Effector CD8-positive, alpha-beta T cell (primary cell): ENCODE measurements around the gene TMEM50A.
"Not testable (repeated sequence)": the region's sequence is repeated elsewhere in the genome, so short reads cannot be mapped to it uniquely, and the experiment has no call there.

Experiments
- DNase-seq: peaks from one replicate; lab custom pipeline; 2025; lab: John Stamatoyannopoulos, UW
- total RNA-seq, 4 experiments: gene quantifications; one replicate each; lab custom pipeline; 2026; lab: John Stamatoyannopoulos, UW

Gene TMEM50A
- total RNA-seq: 113 to 143 (median 133) reads per million in 4 experiments

DNA sequence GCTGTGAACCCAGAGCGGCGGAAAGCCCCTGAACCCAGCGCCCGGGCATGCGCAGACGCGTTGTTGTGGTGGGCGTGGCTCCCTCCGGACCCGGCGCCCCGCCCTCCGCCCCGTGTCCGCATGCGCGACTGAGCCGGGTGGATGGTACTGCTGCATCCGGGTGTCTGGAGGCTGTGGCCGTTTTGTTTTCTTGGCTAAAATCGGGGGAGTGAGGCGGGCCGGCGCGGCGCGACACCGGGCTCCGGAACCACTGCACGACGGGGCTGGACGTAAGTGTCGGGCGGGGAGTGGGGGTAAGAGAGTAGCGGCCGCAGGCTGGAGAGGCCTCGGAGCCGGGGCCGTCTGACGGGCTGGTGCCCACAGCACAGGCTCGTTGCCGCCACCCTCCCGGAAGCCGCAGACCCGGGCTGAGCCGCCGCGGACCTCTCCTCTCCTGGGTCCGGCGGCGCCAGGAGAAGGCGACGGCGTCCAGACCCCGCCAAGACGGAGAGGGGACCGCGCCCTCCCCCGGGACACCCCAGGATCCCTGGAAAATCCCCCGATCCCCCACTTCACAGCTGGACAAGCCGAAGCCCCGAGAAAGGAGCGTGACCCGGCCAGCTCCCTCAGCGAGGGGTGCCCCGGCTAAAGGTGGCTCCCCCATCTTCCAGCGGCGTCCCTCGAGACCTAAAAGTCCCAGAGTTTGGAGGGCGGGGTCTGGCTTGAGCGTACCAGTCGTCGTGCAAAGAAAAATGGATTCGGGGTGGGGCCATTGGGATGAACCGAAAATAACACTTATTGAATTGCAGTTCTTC lies at the start of gene TMEM50A:
Gene TMEM50A (plus strand): TSS at position 147 of the 794 bp plus-strand sequence. CDS start 2,153 bp downstream, outside the sequence.
- DNase-seq: peak; percentile 87

DNA sequence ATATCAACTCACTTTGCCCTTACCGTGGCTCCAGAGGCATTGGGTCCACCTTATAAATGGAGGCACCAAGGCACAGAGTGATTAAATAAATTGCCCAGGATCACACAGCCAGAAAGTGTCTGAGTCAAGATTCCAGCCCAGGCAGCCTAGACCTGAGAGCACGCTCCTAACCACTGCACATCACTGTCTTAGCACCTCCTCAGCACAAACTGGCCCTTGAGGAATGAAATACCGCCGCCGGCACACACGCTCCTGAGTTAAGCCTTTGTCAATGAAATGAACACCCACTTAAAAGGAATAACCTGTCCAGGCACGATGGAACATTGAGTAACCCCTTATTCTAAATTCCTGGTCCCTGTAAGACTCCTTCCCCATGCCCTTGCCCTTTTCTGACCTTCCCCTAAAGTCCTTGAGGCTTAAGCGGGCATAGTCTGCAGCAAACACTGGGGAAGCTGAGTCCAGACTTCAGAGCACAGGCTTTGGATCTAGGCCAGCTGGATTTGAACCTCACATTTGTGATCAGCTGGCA lies 49.5 kb upstream of the TMEM50A start:
- DNase-seq: not testable (repeated sequence)

DNA sequence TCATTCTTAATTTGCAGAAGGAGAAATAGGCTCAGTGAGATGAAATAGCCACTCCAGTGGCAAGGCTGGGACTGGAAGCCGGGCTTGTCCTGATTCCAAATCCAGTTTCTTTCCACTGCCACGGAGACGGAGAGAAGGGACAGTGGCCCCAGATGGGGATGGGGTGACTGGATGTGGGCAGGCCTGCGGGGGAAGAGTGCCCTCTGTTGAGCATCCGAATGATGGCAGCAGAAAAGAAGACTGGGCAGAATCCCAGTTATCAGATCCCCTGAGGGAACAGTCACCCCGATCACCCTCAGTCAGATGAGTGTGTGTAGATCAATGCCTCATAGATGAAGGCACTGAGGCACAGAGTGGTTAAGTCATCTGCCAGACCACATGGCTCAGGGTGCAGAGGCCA lies 48.1 kb upstream of the TMEM50A start:
- not testable (repeated sequence) for DNase-seq

DNA sequence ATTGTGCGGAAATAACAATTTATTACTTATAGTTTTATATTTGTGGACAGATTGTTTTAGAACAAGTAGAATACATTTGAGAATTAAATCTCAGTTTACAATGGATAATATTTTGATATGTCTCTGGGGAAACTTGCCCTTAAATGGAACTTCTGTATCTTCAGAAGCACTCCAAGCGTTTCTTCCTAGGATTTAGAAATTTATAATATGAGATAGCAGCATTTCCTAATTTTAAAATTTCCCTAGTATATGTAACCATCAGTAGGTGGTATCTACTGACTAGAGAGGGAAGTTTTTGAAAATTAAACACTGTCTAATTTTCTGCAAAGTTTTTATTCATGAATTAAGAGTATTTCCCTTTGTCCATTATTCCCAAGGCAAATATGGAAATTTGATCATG lies 44.7 kb upstream of the TMEM50A start:
- DNase-seq: not testable (repeated sequence)

DNA sequence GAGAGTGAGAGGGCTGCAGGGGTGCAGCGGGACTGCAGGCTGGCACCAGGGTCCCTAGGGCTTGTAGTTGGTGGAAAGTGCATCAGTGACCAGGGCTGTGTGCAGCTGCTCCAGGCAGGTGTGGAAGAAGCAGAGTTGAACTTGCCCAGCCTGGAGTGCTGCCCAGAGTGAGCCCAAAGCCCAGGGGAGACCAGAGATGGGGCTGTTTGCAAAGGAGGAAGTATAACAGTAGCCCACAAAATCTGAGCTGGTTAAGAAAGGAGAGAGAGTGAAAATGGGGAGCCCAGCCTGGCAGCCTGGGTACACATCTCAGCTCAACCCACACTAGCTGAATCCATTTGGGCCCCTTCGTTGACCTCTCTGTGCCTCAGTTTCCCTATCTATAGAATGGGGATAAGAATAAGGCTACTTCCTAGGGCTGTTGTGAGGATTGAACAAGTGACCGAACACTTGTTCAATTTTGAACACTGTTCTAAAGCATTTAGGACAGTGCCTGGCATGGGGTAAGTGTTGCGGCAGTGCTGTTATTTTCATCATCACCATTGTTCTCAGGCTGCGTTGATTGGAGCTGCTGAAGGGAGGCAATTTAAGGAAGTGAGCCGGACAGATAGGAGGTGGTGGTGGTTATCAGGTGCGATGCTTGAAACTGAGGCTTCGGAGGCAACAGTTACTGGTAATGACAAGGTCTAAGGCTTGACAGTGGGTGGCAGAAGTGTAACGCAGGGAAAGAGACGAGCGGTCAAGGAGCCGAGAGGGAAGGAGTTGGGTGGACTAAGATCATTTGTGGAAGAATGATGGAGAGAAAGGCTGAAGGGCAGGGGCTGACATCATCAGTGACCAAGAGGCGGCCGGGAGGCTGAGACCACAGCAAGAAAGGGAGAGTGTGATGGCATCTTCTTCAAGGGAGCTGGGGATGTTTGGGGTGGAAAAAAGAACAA lies 43.0 kb upstream of the TMEM50A start:
- DNase-seq: not testable (repeated sequence)

DNA sequence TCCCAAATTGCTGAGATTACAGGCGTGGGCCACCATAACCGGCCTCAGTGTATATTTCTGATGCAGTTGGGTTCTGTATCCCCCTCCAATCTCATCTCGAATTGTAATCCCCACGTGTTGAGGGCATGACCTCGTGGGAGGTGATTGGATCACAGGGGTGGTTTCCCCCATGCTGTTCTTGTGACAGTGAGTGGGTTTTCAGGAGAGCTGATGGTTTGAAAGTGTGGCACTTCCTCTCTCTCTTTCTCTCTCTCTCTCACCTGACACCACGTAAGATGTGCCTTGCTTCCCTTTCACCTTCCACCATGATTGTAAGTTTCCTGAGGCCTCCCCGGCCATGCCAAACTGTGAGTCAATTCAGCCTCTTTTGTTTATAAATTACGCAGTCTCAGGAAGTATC lies 41.6 kb upstream of the TMEM50A start:
- DNase-seq: not testable (repeated sequence)

DNA sequence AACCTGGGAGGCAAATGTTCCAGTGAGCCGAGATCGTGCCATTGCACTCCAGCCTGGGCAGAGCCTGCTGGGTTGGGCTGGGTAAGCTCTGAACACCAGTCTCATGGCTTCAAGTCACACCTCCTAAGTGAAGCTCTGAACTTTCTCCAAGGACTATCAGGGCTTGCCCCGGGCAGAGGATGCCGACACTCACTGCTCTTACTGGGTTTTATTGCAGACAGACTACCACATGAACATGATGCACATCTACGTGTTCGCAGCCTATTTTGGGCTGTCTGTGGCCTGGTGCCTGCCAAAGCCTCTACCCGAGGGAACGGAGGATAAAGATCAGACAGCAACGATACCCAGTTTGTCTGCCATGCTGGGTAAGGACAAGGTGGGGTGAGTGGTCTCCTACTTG lies 37.4 kb upstream of the TMEM50A start:
- not testable (repeated sequence) for DNase-seq

DNA sequence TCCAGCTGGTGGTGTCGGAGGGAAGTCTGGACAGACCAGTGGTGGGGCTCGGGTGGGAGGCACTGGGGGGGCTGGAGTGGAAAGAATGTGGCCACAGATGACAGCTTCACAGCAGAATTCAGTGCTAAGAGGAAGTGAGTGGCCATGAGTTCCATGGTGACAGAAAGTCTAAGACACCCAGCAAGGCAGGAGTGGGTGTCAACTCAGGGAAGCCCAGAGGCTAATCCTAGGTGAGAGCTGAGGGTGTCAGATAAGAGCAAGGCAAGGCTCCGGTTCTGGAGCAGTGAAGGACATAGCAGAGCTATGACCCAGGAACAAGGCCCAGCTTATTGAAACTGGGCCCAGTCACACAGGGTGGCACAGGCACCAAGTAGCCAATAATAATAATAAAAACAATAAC lies 35.8 kb upstream of the TMEM50A start:
- not testable (repeated sequence) for DNase-seq

DNA sequence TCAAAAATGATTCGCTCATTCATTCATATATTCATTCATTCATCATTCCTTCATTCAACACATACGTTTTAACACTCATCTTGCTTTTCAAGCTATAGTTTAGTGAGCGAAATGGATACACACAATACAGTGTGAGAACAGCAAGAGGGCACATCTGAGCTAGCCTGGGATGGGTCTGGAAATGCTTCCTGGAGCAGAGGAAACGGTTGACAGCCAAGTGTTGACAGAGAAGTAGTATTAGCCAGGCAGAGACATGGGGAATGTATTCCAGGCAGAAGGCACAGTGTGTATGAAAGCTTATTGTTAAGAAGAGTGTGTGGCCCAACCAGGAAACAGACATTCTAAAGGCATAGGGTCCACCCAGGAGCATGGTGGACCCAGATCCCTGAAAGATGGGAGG lies 33.2 kb upstream of the TMEM50A start:
- DNase-seq: not testable (repeated sequence)

DNA sequence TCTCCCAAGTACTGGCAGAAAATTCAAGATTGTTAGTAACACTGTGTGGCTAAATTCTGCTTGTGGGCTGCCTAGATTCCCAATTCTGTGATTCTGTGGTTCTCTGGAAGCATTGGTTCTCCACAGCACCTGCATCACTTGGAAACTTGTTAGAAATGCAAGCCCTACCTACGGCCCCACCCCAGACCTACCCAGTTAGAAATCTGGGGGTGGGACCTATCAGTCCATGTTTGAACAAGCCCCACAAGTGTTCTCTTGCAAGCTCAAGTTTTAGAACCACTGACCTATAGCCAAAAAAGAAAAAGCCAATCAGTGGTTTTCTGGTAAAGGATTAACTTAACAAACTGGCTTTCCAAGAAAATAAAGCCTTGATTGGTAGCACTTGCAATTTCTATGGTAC lies 30.0 kb upstream of the TMEM50A start:
- not testable (repeated sequence) for DNase-seq

DNA sequence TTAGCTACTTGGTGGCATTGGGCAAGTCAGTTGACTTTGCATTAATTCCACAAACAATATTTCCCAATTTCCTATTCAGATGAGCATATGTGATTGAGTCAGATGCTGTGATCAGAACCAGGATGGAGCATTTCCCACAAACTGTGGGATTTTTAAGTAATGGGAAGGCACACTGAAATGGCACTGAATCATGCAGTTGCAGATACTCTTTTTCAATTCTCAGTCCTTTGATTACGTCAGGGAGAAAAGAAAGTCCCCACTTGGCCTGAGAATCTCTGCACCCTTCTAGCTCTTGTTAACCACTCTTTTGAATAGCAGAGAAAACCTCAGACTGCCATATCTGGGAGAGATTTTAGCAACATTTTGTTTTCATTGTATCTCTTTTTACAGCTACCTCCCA lies 29.0 kb upstream of the TMEM50A start:
- not testable (repeated sequence) for DNase-seq

DNA sequence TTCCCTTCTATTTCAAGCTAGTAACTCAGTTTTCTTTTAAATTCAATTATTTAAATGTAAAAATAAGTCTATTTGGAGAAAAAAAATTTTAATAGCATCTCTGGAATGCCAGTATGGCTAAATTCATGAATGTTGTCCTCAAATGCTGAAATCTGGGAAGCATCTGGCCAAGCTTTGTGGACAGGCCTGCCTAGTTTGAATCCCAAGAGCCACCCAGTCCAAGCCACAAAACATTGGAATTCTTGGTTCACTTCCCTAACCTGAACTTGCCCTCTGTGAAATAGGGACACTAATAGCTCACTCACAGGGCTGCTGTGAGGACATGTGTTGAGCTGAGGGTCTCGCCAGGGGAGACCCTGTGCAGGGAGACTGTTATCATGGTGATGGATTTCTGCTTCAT lies 28.6 kb upstream of the TMEM50A start:
- DNase-seq: not testable (repeated sequence)

DNA sequence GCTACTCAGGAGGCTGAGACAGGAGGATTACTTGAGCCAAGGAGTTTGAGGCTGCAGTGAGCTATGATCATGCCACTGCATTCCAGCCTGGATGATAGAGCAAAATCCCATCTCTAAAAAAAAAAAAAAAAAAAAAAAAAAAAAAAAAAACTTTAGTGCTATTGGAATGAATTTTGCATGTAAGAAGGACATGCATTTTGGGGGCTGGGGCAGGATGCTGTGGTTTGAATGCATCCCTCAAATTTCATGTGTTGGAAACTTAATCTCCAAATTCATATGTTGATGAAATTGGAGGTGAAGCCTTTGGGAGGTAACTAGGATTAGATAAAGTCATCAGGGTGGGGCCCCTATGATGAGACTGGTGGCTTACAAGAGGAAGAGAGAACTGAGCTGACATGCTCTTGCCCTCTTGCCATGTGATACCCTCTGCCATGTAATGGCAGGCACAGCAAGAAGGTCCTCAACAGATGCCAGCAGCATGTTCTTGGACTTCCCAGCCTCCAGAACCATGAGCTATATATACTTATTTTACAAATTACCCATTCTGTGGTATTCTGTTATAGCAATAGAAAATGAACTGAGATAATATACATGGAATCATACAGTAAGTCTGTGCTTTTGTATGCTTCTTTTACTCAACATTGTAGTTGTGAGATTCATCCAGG lies 25.2 kb upstream of the TMEM50A start:
- DNase-seq: not testable (repeated sequence)

DNA sequence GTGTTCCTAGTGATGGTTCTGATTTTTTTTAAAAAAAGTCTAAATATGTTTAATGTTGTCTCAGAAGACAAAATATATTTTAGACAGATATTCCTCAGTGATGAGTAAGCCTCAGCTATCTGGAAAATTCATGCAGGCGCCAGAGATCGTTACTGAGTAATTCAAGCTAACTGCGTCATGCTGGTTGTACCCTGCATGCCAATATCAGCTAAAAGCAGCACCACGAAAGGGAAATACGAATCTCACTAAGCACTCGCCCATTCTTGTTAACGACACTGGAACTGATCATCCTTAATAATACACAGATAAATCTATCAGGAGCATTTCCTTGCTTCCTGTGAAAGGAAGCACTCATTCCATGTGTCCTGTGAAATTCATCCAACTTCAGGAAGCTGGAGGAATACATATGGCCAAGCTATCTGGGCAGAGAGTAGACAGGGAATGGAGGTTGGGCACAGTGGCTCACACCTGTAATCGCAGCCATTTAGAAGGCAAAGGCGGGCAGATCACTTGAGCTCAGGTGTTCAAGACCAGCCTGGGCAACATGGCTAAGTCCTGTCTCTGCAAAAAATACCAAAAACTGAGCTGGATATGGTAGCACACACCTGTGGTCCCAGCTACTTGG lies 17.7 kb upstream of the TMEM50A start:
- DNase-seq: not testable (repeated sequence)

DNA sequence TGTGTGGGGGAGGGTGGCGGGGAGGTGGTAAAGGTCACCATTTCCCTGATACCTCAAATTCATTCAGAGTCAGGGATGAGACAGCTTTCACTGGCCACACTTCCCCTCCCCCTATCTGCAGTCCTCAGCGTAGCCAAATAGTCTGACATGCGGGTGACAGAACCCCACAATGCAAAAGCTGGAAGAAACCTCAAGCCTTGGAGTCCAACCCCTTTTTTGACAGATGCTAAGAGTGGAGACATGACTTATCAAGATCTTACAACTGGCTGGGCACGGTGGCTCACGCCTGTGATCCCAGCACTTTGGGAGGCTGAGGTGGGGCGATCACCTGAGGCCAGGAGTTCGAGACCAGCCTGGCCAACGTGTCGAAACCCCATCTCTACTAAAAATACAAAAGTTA lies 16.0 kb upstream of the TMEM50A start:
- not testable (repeated sequence) for DNase-seq

DNA sequence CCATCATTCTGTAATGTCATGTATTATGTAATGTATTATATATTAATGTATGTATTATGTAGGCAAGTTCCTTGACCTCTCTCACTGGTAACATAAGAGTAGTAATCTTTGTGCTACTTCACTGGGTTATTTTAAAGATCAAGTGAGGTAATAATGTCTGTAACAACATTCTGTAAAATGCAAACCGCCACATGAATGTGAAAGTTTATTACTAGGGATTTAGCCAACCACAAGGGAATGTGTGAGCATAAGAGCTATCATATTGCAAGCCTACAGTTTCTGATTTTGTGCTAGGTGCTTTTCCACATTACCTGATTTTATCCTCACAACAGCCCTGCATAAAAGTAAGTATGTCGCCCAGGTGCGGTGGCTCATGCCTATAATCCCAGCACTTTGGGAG lies 13.7 kb upstream of the TMEM50A start:
- DNase-seq: not testable (repeated sequence)

DNA sequence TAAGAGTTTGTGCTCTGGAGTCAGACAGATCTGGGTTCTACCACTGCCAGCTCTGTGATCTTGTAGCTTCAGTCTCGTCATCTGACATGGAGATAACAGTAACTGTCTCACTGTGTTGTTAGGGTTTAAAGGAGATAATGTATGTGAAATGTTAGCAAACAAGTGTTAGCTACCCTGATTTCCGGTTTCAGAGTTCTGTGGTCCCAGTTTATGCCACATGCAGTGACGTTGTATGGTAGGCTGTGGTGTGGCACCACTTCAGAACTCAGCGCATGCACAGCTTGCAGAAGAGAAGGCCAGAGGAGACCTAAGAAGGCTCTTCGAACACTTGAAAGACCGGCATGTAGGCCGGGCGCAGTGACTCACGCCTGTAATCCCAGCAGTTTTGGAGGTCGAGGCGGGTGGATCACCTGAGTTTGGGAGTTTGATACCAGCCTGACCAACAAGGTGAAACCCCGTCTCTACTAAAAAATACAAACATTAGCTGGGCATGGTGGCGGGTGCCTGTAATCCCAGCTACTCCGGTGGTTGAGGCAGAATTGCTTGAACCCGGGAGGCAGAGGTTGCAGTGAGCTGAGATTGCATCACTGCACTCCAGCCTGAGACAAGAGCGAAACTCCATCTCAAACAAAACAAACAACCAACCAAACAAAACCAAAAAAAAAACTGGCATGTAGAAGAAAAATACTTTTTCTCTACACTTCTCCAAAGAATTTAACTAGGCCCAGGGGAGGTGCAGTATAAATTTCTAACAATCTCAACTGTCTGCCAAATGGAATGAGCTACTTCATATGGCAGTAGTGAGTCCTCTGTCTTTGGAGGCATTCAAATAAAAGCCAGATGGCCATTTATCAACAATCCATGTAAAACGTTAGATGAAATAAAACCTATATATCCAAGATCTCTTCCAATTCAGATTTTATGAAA lies 10.0 kb upstream of the TMEM50A start:
- not testable (repeated sequence) for DNase-seq

DNA sequence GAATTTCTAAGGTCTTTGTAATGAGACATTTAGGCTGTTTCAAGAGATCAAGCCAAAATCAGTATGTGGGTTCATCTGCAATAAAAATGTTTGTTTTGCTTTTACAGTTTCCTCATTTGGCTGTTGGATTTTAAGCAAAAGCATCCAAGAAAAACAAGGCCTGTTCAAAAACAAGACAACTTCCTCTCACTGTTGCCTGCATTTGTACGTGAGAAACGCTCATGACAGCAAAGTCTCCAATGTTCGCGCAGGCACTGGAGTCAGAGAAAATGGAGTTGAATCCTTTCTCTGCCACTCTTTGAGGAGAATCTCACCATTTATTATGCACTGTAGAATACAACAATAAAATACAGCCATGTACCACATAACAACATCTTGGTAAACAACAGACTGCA lies 9.3 kb upstream of the TMEM50A start:
- not testable (repeated sequence) for DNase-seq

DNA sequence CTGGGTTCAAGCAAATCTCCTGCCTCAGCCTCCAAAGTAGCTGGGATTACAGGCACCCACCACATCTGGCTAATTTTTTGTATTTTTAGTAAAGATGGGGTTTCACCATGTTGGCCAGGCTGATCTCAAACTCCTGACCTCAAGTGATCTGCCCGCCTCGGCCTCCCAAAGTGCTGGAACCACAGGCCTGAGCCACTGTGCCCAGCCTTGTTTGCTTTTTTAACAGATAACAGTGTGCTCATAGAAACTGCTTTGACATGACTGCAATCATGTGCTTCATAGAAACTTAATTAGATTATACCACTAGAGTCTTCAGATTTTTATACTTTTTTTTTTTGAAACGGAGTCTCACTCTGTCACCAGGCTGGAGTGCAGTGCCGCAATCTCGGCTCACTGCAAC lies 8.8 kb upstream of the TMEM50A start:
- DNase-seq: not testable (repeated sequence)

DNA sequence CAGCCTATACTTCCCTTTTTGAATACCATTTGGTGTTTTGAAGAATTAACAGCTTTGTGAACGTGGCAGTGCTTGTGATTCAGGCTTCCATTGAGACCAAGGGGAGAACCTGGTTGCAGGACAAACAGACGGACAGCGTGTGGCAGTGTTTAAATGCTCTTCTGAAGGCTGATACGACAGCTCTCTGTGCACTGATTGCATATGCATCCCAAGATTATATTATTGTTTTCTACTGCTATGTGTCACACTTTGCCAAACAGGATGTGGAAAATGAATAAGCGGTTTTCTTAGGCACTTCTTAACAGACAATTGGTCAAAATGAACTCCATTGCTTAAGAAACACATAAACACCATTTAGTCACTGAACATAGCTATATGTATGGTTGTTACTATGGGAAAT lies 8.2 kb upstream of the TMEM50A start:
- not testable (repeated sequence) for DNase-seq
